Spleen (tissue), 11 donors: ENCODE data around the gene TMEM125. TPM values are rescaled to one million over a fixed set of nuclear protein-coding genes. Genes with fewer than 3 reads are reported as not detected.
A peak's percentile ranks its signal among the peaks of the same experiment; 100 is the strongest.

Source experiments
- DNase-seq: peaks from one replicate; pipeline ENCODE4 v3.0.0-alpha.2; 2020
- H3K27ac ChIP-seq, 8 donors: fragments of 200-600 bp; sonication (generic) in 7 of 8; 1 replicate in 4 of 8; 2 replicates in 4 of 8; pipeline versions ENCODE4 v1.5.0 to v1.8.0; 2016 to 2021; ENCODE audit warnings: inconsistent platforms in 4 of 8, mild to moderate bottlenecking in 4 of 8, moderate library complexity in 1 of 8
- H3K27me3 ChIP-seq, 7 donors: fragments of 200-600 bp; sonication (generic) in 6 of 7; replicated peaks in 1 of 7; 1 replicate in 4 of 7; 2 replicates in 3 of 7; pipeline versions ENCODE4 v1.5.0 to v1.8.0; 2016 to 2021; ENCODE audit warnings: inconsistent platforms in 3 of 7, mild to moderate bottlenecking in 1 of 7
- H3K36me3 ChIP-seq, 6 donors: fragments of 200-600 bp; sonication (generic) in 5 of 6; 1 replicate in 4 of 6; 2 replicates in 2 of 6; pipeline versions ENCODE4 v1.5.0 to v1.8.0; 2016 to 2021; ENCODE audit warnings: inconsistent platforms in 2 of 6
- H3K4me1 ChIP-seq, 6 donors: fragments of 200-600 bp; sonication (generic) in 5 of 6; 1 replicate in 3 of 6; 2 replicates in 3 of 6; pipeline versions ENCODE4 v1.5.0 to v1.8.0; 2016 to 2021; ENCODE audit warnings: inconsistent platforms in 3 of 6
- H3K4me3 ChIP-seq, 8 donors: fragments of 200-600 bp; sonication (generic) in 7 of 8; 1 replicate in 4 of 8; 2 replicates in 4 of 8; pipeline versions ENCODE4 v1.5.0 to v1.8.0; 2016 to 2021; ENCODE audit warnings: inconsistent platforms in 4 of 8, mild to moderate bottlenecking in 4 of 8, moderate library complexity in 2 of 8
- H3K9me3 ChIP-seq, 8 donors: fragments of 200-600 bp; sonication (generic) in 7 of 8; 1 replicate in 4 of 8; 2 replicates in 4 of 8; pipeline versions ENCODE4 v1.5.0 to v1.8.0; 2016 to 2021; ENCODE audit warnings: inconsistent platforms in 4 of 8
- POLR2A ChIP-seq, 3 donors: fragments of 450-650 bp; IDR thresholded peaks; one replicate each; pipeline ENCODE4 v1.5.1; 2017; ENCODE audit warnings: antibody characterized with exemption in 3 of 3, mild to moderate bottlenecking in 1 of 3
- POLR2AphosphoS5 ChIP-seq, 3 donors: sonication (generic); formaldehyde crosslinking; IDR thresholded peaks; one replicate each; pipeline ENCODE4 v1.5.1; 2017; ENCODE audit warnings: antibody characterized with exemption in 3 of 3
- WGBS, 5 donors: extraction: QIAGEN DNeasy Blood & Tissue Kit in 3 of 5; methylation state at CpG; one replicate each; pipeline versions ENCODE4 v1.1.5 to v1.1.7; 2013 to 2018; 5-methylcytosine and 5-hydroxymethylcytosine counted together
- intact Hi-C: fragments of 100-400 bp; cut with DNase I; formaldehyde crosslinking; loops from one replicate; pipeline ENCODE4 v1.15.0; 2023; ENCODE audit warnings: low total_unique reads
- polyA plus RNA-seq, 3 donors: library from polyadenylated mRNA; stranded (reverse); fragments of 200-250 nt; gene quantifications; one replicate each; pipeline ENCODE4 v1.2.1, GENCODE V29; 2013
- total RNA-seq, 7 donors: library from RNA; depleted of rRNA in 3 of 7; stranded (reverse); fragments of >200 nt in 3 of 7; fragmentation: NEBNext Ultra II Directional in 4 of 7; extraction: Animal tissue kit (Norgen Biotek cat#: 25700) in 4 of 7; gene quantifications; one replicate each; pipeline versions ENCODE4 v1.1.0 to v1.2.1, GENCODE V29; 2016 to 2021
- TF ChIP-seq, protein P1 (sequence below), 11 experiments: fragments of 200-600 bp in 7 of 11; fragments of 450-650 bp in 4 of 11; sonication (generic) in 4 of 11; IDR thresholded peaks in 8 of 11; conservative IDR thresholded peaks in 3 of 11; 1 replicate in 7 of 11; 2 replicates in 4 of 11; pipeline versions ENCODE4 v1.4.0 to v1.8.0; 2016 to 2021; ENCODE audit warnings: antibody characterized with exemption in 11 of 11, inconsistent platforms in 4 of 11, mild to moderate bottlenecking in 1 of 11
- donor health status: healthy with polysubstance abuse.
- donor health status: DM: no; HTN: no; CAD: no; lungs with moderate emphysema.
- donor health status: DM: no; HTN: no; CAD: no.
- donor health status: Bipolar disorder and iron deficiency.
- donor health status: healthy.
- donor health status: DM: no; HTN: no; CAD: no.
- donor health status: DM: yes; HTN: yes; CAD: no.

TMEM125 gene
- total and polyA plus RNA-seq, 10 donors: 0.05 to 0.06 TPM; not detected in 8

DNA sequence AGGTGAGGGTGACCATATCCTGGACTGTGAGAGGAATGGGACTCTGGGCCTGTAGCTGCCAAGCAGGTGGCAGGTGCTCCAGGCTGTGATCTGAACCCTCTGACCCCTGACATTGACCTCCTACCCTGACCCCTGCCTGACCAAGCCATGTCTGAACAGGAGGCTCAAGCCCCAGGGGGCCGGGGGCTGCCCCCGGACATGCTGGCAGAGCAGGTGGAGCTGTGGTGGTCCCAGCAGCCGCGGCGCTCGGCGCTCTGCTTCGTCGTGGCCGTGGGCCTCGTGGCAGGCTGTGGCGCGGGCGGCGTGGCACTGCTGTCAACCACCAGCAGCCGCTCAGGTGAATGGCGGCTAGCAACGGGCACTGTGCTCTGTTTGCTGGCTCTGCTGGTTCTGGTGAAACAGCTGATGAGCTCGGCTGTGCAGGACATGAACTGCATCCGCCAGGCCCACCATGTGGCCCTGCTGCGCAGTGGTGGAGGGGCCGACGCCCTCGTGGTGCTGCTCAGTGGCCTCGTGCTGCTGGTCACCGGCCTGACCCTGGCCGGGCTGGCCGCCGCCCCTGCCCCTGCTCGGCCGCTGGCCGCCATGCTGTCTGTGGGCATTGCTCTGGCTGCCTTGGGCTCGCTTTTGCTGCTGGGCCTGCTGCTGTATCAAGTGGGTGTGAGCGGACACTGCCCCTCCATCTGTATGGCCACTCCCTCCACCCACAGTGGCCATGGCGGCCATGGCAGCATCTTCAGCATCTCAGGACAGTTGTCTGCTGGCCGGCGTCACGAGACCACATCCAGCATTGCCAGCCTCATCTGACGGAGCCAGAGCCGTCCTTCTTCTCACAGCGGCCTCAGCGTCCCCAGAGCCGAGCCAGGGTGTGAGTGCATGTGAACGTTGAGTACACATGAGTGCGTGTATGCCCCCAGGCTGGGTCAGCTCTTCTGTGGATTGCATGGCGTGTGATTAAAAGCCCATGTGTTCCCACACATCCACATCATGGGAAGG lies 3.1 kb downstream of the TMEM125 start:
- peak; percentile 71 for DNase-seq
- Histone ChIP-seq H3K36me3 (no peaks in the 10 kb centered on the region), H3K4me3 (no peak overlapping the region), H3K27me3 (peaks cover 0 to 24% (median 0%) of the 10 kb centered on the region in 7 donors), H3K4me1 (peaks cover 3 to 24% (median 13%) of the 10 kb centered on the region in 6 donors), H3K27ac (no peak overlapping the region), H3K9me3 (no peaks in the 10 kb centered on the region)
- intact Hi-C loops: no loop called here
- TF ChIP-seq, protein P1, sequence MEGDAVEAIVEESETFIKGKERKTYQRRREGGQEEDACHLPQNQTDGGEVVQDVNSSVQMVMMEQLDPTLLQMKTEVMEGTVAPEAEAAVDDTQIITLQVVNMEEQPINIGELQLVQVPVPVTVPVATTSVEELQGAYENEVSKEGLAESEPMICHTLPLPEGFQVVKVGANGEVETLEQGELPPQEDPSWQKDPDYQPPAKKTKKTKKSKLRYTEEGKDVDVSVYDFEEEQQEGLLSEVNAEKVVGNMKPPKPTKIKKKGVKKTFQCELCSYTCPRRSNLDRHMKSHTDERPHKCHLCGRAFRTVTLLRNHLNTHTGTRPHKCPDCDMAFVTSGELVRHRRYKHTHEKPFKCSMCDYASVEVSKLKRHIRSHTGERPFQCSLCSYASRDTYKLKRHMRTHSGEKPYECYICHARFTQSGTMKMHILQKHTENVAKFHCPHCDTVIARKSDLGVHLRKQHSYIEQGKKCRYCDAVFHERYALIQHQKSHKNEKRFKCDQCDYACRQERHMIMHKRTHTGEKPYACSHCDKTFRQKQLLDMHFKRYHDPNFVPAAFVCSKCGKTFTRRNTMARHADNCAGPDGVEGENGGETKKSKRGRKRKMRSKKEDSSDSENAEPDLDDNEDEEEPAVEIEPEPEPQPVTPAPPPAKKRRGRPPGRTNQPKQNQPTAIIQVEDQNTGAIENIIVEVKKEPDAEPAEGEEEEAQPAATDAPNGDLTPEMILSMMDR (IDR thresholded peaks at IDR 0.05 in 8 of 11, conservative IDR thresholded peaks at IDR 0.05 in 3 of 11): no peak
- TF ChIP-seq POLR2A (IDR thresholded peaks at IDR 0.05) (no peak), POLR2AphosphoS5 (IDR thresholded peaks at IDR 0.05) (no peak)
- WGBS, 5 donors: 96 to 98% (median 98%) methylated on average over 36 to 46 of the region's 46 CpGs

DNA sequence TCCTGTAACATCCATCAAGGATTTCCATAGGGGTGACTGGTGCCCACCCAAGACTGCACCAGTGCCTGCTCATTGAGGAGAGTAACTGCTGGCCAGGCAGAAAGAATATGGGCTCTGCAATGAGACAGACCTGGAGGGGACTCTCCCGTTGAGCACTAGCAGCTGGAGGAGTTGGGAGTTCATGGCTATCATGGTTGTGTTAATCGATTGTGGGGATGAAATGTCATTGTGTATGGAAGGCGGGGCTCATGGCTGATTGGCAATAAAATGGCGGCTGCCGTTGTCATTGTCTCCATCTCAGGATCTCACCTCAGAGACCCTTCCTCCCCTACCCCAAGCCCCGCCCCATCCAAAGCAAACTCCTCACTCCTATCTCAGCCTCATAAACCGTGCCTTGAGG lies 3.9 kb downstream of the TMEM125 start:
- Histone ChIP-seq H3K4me3 (no peak overlapping the region), H3K9me3 (no peaks in the 10 kb centered on the region), H3K27me3 (peaks cover 0 to 24% (median 0%) of the 10 kb centered on the region in 7 donors), H3K27ac (peak overlapping the region in 2 of 8 donors; percentile 26 to 34), H3K36me3 (no peaks in the 10 kb centered on the region), H3K4me1 (peaks cover 3 to 24% (median 13%) of the 10 kb centered on the region in 6 donors)
- peak; percentile 9 for DNase-seq
- 92 to 99% (median 96%) methylated on average over 7 of the region's 7 CpGs for WGBS, 5 donors
- intact Hi-C loops: no loop called here
- TF ChIP-seq POLR2AphosphoS5 (IDR thresholded peaks at IDR 0.05): no peak
- TF ChIP-seq POLR2A (IDR thresholded peaks at IDR 0.05): no peak
- TF ChIP-seq, protein P1 (IDR thresholded peaks at IDR 0.05 in 8 of 11, conservative IDR thresholded peaks at IDR 0.05 in 3 of 11): no peak

DNA sequence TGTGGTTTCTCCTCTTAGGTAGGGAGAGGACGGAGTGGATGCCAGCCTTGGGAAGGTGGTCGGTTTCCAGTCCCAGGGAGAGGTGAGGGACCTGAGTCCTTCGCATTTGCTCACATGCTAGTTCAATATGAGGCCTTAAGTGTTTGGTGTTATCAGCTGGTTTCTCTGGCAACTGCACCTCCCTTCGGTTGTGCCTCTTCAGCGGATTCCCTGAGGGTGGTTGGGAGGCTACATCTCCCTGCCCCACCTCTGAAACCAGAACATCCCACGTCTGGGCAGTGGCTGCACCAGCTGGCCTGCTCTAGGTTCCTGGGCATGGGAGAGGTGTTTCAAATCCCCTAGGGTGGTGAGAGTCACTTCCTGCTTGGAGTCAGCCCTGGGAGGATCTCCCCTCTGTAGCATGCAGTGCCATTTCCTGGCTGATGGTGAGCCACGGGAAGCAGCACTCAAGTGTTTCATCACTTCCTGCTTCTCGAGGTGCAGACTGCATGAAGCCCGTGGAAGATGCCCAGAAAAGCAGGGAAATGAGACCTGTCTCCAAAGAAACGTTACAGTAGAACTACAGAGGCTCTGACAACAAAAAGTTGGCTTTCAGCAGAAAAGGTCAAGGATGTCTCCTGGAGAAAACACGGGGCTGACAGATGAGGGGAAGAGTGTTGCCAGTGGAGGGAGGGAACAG lies 4.5 kb downstream of the TMEM125 start:
- TF ChIP-seq POLR2AphosphoS5 (IDR thresholded peaks at IDR 0.05): peak in 2 of 3 donors; percentile 47 to 68
- TF ChIP-seq, protein P1 (IDR thresholded peaks at IDR 0.05 in 8 of 11, conservative IDR thresholded peaks at IDR 0.05 in 3 of 11): no peak
- no peak for TF ChIP-seq POLR2A (IDR thresholded peaks at IDR 0.05)
- Histone ChIP-seq H3K27me3 (peaks cover 0 to 22% (median 0%) of the 10 kb centered on the region in 7 donors), H3K9me3 (no peaks in the 10 kb centered on the region), H3K36me3 (no peaks in the 10 kb centered on the region), H3K4me1 (peaks cover 3 to 24% (median 13%) of the 10 kb centered on the region in 6 donors), H3K27ac (peak overlapping the region in 6 of 8 donors; percentile 17 to 54 (median 38)), H3K4me3 (no peak overlapping the region)
- intact Hi-C loops: no loop called here
- WGBS, 5 donors: 43 to 54% (median 44%) methylated on average over 8 to 11 of the region's 11 CpGs
- DNase-seq: peak; percentile 73
